Stimulated activated memory B cell treated with anti-CD40 and anti-IgM and Interleukin-4, amounts not matched to agents 10 μg/mL and 1 μg/mL and 100 μg/mL, for 72 hours (primary cell): ENCODE data around the gene EFTUD2.

Experiments used
- ATAC-seq: fragments of 150-1000 bp; cut with Tn5 transposase; 2 replicates; pipeline ENCODE4 v1.10.0; 2021
- H3K27ac Mint-ChIP-seq: one replicate; pipeline ENCODE4 v1.8.0; 2022; ENCODE audit warnings: mild to moderate bottlenecking, mixed read lengths
- H3K27me3 Mint-ChIP-seq: one replicate; pipeline ENCODE4 v1.8.0; 2022; ENCODE audit warnings: mixed read lengths
- H3K36me3 Mint-ChIP-seq: one replicate; pipeline ENCODE4 v1.8.0; 2022; ENCODE audit warnings: mixed read lengths
- H3K4me1 Mint-ChIP-seq: one replicate; pipeline ENCODE4 v1.8.0; 2022; ENCODE audit warnings: mixed read lengths
- H3K4me3 Mint-ChIP-seq: one replicate; pipeline ENCODE4 v1.8.0; 2022; ENCODE audit warnings: mild to moderate bottlenecking, moderate library complexity, mixed read lengths
- H3K9me3 Mint-ChIP-seq: one replicate; pipeline ENCODE4 v1.8.0; 2022; ENCODE audit warnings: mixed read lengths

The EFTUD2 gene

GRCh38 chr17:44930667-44931066 is 31.4 kb upstream of the EFTUD2 start:
- Mint-ChIP-seq H3K27me3 (no peaks in the 10 kb centered on the region), H3K4me1 (no peaks in the 10 kb centered on the region), H3K4me3 (no peak overlapping the region), H3K36me3 (no peaks in the 10 kb centered on the region), H3K9me3 (no peaks in the 10 kb centered on the region), H3K27ac (no peak overlapping the region)
- no peak for ATAC-seq

DNA sequence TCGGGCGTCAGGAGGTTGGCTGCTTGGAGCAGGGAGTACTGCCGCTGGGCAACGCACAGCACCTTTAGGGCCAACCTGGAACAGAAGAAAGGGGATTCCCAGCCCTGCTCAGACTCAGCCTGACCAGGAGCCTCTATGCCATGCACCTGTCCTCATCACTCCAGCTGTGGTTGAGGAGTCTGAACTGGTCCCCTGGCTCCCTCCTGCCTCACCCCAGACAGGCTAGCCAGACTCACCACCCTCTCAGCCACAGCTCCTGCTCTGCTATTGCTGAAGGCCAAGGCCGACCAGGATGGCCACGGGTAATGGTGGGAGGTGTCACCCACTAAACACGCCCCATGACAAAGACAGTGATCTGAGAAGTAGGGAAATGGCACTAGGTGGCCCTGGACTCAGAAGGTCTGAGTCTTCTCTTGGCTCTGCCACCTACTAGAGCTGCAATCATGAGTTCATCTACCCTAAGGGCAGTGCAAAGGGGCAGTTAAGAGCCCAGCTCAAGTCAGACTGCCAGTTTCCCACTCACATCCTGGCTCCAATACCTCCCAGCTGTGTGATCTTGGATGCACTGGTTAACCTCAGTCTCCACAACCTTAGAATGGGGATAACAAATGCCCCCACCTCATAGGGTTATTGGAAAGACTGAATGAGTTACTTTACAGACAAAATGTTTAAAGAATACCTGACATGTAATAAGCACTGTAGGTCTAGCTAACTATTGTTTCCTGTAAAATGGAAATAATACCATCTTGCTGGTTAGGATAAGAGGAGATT is 29.9 kb upstream of the EFTUD2 start:
- H3K27me3 Mint-ChIP-seq: peaks cover 3% of the 10 kb centered on the region
- no peak overlapping the region for H3K27ac Mint-ChIP-seq
- H3K4me1 Mint-ChIP-seq: no peaks in the 10 kb centered on the region
- no peaks in the 10 kb centered on the region for H3K9me3 Mint-ChIP-seq
- no peaks in the 10 kb centered on the region for H3K36me3 Mint-ChIP-seq
- ATAC-seq: no peak
- no peak overlapping the region for H3K4me3 Mint-ChIP-seq

DNA sequence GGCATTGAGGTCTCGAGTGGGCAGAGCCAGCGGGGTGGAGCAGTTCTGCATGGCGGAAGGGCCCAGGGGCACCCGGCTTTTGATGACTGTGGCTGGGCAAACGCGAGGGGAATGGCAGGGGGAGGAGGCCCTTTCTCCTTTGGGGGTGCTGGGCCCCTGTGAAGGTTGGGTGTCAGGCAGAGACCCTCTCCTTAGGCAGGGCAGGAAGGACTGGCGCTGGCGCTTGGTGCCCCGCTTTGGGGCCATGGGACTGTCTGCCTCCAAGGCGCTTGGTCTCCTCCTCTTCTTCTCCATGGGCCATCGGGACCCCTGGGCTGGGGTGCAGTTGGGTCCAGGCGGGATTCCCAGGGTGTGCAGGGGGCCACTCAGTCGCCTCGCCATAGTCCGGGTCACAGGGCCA is 28.9 kb upstream of the EFTUD2 start:
- Mint-ChIP-seq H3K9me3 (no peaks in the 10 kb centered on the region), H3K27me3 (peaks cover 13% of the 10 kb centered on the region), H3K27ac (no peak overlapping the region), H3K4me3 (no peak overlapping the region), H3K36me3 (no peaks in the 10 kb centered on the region), H3K4me1 (no peaks in the 10 kb centered on the region)
- ATAC-seq: no peak

DNA sequence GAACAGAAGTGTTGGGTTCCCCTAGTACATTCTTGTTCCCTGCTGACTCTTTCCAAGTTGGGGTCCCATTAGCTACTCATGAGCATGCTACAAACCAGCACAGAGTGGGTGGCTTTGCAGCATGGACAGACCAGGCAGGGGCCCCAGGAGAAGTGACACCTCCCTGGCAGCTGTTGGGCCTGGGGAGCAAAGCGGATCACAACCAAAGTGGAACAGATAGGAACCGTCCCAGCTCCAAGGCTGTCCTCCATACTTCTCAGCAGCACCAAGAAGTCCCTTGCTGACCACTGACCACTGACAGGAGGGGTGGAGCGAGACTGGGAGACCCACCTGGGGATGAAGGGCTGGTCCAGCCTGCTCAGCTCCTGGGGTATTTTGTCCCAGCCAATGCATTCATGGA is 28.5 kb upstream of the EFTUD2 start:
- no peak for ATAC-seq
- Mint-ChIP-seq H3K4me1 (no peaks in the 10 kb centered on the region), H3K4me3 (no peak overlapping the region), H3K27ac (no peak overlapping the region), H3K27me3 (peaks cover 17% of the 10 kb centered on the region), H3K36me3 (no peaks in the 10 kb centered on the region), H3K9me3 (no peaks in the 10 kb centered on the region)

DNA sequence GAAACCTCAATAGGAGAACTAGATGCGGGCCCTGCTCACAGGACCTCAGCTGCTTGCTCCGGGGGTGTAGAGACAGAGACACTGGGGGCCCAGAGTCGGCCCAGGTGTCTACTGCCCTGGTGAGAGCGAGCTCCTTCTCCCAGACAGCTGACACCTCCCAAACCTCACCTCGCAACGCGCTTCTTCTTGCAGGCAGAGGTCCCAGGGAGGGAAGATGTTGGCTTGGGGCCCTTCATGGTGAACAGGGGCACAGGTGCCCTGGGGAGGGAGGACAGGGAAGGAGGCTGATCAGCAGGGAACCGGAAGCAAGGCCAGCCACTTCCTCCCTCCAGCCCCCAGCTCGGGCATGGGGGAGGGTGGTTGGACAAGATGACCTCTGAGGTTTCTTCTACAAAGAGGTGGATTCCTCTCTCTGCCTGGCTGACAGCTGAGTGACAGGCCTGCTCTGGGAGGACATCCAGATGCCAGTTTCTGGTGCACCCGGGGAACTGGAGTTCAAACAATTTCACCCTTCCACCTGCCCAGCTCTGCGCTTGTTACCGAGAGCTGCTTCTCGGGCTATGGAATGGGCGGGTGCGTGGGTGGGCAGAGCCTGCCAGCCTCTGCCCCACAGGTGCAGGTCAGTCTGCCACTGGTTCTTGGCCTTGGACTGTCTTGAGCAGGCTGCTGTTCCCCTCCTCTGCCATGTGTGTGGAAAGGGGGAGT is 27.7 kb upstream of the EFTUD2 start:
- H3K4me3 Mint-ChIP-seq: no peak overlapping the region
- no peaks in the 10 kb centered on the region for H3K36me3 Mint-ChIP-seq
- peak; percentile 11 for ATAC-seq
- no peaks in the 10 kb centered on the region for H3K9me3 Mint-ChIP-seq
- no peak overlapping the region for H3K27ac Mint-ChIP-seq
- H3K4me1 Mint-ChIP-seq: no peaks in the 10 kb centered on the region
- peaks cover 24% of the 10 kb centered on the region for H3K27me3 Mint-ChIP-seq

DNA sequence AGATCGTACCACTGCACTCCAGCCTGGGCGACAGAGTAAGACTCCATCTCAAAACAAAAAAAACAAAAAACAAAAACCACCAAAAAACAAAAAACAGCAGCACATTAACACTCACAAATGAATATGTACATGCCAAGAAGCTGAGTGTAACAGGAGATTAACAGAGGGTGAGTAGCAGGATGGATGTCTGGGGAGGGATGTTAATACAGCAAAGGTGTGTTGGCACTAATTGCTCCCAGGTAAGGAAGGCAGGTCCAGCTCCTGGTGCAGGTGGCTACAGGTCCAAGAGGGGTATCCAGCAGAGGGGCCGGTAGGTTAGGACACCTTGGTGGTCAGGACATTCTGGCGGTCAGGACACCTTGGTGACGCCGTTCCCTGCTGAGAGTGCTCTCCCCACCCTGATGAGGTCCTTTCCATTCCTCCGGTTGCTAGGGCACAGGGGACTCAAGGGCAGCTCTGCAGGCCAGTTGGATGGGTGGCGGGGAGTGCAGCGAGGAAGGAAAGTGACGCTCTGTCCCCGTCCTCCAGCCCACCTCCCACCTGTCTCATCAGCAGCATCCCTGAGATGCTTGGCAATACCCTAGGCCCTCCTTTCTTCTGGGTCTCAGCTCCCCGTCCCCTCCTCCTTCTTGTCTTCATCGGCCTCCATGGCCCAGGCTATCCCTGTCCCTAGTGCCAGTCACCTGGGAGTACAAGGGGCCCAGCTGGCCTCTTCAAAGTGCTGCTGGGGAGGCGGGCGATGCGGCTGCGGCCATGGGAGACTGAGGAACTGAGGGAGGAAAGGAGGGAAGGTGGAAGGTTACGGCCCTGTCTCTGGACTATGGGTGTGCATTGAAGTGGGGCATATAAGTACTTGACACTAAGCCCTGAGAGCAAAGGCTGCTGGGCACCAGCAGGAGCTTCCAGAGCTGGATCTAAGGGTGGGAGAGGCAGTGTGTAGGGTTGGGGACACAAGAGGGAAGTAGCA is 26.8 kb upstream of the EFTUD2 start:
- Mint-ChIP-seq H3K36me3 (no peaks in the 10 kb centered on the region), H3K27ac (no peak overlapping the region), H3K4me3 (no peak overlapping the region), H3K4me1 (peaks cover 6% of the 10 kb centered on the region), H3K9me3 (no peaks in the 10 kb centered on the region), H3K27me3 (peaks cover 34% of the 10 kb centered on the region)
- no peak for ATAC-seq

DNA sequence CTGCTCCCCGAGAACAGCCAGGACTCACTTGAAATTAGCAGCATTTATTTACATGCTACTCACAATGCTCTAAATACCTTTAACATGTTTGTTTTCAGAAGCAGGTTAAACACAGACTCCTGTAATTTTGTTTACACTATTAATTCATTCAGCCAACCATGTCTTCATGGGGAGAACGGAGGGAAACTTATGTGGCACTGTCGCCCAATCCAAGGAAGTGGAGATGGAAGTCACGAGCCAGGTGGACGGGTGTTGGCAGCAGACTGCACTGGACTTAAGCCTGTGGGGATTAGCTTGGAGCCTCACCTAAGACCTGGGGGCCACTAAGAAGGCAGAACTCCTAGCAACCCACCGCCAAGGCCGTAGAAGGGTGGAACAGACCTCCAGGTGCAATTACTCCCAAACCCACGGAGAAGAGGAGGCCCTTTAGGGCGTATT is 24.9 kb upstream of the EFTUD2 start:
- Mint-ChIP-seq H3K9me3 (no peaks in the 10 kb centered on the region), H3K27me3 (peaks cover 43% of the 10 kb centered on the region), H3K4me3 (no peak overlapping the region), H3K27ac (no peak overlapping the region), H3K4me1 (peaks cover 22% of the 10 kb centered on the region), H3K36me3 (no peaks in the 10 kb centered on the region)
- no peak for ATAC-seq

DNA sequence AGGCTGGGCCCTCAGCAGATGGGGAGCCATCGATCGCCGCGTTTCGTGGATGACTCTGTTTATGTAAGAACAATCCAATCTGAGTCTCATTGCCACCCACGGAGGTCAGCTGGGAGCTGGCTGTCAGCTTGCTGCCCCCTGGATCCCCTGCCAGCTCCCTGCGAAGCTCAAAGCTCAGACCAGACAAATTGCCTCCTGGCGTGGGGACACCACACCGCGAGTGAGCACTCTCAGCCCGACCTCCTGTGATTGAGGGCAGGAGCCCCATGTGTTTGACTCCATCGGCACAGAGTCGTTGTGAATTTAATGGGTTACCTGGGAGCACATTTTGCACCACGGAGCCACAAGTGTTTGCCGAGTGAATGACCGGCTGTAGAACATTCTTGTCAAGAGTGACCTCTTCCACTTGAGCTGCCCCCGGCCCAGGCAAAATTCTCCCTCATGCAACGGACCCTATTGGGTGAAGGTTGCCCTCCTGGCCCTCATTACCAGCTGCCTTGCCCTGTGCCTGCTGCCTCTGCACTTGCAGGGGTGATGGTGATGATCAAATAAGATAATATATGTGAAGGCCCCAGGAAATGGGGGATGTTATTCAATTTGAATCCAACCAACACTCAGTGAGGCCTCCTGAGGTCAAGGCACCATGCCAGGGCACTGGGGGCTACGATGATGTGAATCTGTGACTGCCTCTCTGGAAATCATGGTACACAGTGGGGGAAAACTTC is 23.7 kb upstream of the EFTUD2 start:
- Mint-ChIP-seq H3K27me3 (peaks cover 43% of the 10 kb centered on the region), H3K4me1 (peaks cover 22% of the 10 kb centered on the region), H3K36me3 (no peaks in the 10 kb centered on the region), H3K27ac (no peak overlapping the region), H3K4me3 (no peak overlapping the region), H3K9me3 (no peaks in the 10 kb centered on the region)
- ATAC-seq: no peak

GRCh38 chr17:44922136-44922535 is 22.9 kb upstream of the EFTUD2 start:
- Mint-ChIP-seq H3K4me1 (peaks cover 22% of the 10 kb centered on the region), H3K27me3 (peaks cover 50% of the 10 kb centered on the region), H3K27ac (no peak overlapping the region), H3K36me3 (no peaks in the 10 kb centered on the region), H3K9me3 (no peaks in the 10 kb centered on the region), H3K4me3 (no peak overlapping the region)
- ATAC-seq: no peak

DNA sequence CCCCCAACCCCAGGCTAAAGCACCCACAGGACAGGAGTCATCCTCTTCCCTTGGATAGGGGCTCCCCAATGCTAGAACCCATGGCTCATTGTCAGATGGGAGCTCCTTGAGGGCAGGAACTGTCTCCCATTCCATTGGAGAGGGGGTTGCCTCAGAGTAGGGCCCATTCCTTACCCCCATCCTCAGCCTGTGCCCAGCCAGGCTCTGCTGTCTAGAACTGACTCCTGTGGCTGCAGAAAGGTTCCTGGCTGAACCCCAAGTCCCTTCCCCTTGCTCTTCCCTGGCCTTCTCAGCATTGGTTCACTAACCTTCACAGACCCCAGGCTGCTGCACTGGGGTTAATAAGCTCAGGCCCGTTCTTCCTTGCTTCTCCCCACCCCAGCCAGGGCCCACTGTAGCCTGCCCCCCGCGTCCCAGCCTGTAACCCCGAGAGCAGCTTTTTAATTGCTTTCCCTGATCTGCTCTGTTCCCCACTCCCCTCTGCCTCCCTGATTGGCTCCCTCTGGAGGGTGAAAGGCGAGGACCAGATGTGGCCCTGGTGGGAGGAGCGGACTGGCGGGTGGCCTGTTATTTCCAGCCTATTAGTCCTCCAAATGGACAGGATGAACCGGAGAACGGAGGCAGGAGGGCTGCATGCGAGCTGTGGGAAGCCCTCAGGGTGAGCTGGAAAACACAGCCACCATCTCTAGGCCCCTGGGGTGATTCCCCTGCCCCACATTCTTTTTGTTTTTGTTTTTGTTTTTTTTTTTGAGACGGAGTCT is 22.1 kb upstream of the EFTUD2 start:
- H3K27ac Mint-ChIP-seq: no peak overlapping the region
- no peak overlapping the region for H3K4me3 Mint-ChIP-seq

DNA sequence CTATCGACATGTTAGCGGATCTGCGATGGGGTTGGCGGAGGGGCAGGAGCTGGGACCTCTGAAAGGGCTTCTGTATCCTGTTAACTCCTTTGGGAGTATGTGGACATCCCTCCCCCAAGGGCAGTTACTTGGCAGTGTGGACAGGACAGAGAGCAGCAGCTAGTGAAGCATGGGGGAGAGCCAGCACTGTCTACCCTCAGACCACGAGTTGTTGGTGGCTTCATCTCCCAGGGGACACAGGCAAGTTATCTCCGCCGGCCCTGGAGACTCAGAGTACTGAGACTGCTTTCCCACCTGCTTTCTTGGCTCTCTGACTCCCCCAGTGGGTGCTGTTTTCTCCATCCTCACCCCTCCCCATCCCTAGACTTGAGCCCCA is 21.3 kb upstream of the EFTUD2 start:
- ATAC-seq: peak; percentile 47
- H3K4me1 Mint-ChIP-seq: peaks cover 22% of the 10 kb centered on the region
- H3K36me3 Mint-ChIP-seq: no peaks in the 10 kb centered on the region
- peaks cover 65% of the 10 kb centered on the region for H3K27me3 Mint-ChIP-seq
- H3K9me3 Mint-ChIP-seq: no peaks in the 10 kb centered on the region
- H3K4me3 Mint-ChIP-seq: no peak overlapping the region
- no peak overlapping the region for H3K27ac Mint-ChIP-seq

More for the DNA sequence above, 22.1 kb upstream of the EFTUD2 start:
- H3K4me1 Mint-ChIP-seq: peaks cover 22% of the 10 kb centered on the region
- no peaks in the 10 kb centered on the region for H3K9me3 Mint-ChIP-seq
- H3K27me3 Mint-ChIP-seq: peaks cover 58% of the 10 kb centered on the region
- no peak for ATAC-seq
- no peaks in the 10 kb centered on the region for H3K36me3 Mint-ChIP-seq

GRCh38 chr17:44919885-44920564 is 20.8 kb upstream of the EFTUD2 start:
- Mint-ChIP-seq H3K4me3 (no peak overlapping the region), H3K9me3 (no peaks in the 10 kb centered on the region), H3K36me3 (no peaks in the 10 kb centered on the region), H3K27me3 (peaks cover 71% of the 10 kb centered on the region), H3K4me1 (peaks cover 22% of the 10 kb centered on the region), H3K27ac (peak overlapping the region; percentile 32)
- ATAC-seq: peak; percentile 90

DNA sequence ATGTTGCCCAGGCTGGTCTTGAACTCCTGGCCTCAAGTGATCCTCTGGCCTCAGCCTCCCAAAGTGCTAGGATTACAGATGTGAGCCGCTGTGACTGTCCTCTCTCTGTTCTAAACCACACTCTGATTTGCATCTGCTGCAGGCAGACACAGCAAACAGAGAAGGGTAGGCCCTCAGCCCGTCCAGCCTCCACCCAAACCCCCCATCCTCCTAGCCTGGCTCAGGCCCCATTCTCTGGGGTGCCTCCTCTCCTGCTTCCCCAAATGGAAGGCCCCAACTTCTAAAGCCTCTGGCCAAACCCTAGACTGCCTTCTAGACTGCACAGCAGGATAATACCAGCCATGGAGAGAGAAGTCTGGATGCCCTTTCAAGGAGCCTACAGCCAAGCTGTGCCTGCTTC is 20.2 kb upstream of the EFTUD2 start:
- peak overlapping the region; percentile 32 for H3K27ac Mint-ChIP-seq
- H3K4me1 Mint-ChIP-seq: peaks cover 22% of the 10 kb centered on the region
- H3K4me3 Mint-ChIP-seq: no peak overlapping the region
- H3K9me3 Mint-ChIP-seq: no peaks in the 10 kb centered on the region
- H3K36me3 Mint-ChIP-seq: no peaks in the 10 kb centered on the region
- peaks cover 77% of the 10 kb centered on the region for H3K27me3 Mint-ChIP-seq
- ATAC-seq: no peak

DNA sequence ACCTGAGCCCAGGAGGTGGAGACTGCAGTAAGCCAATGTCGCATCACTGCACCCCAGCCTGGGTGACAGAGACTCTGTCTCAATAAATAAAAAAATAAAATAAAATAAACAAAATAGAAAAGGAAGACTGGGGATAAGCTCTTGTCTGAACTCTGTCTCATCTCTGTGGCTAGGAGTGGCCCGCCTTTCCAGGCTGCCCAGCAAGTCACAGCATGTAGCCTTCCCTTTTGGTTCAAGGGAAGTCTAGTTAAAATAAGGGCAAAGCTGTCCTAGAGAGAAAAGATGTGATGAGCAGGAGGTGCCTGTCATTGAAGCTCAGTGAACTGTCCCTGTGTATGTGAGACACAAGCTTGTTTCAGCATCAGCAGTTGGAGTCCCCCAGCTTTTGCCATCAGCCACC is 18.8 kb upstream of the EFTUD2 start:
- Mint-ChIP-seq H3K9me3 (no peaks in the 10 kb centered on the region), H3K27me3 (peaks cover 77% of the 10 kb centered on the region), H3K27ac (no peak overlapping the region), H3K4me3 (no peak overlapping the region), H3K4me1 (peaks cover 28% of the 10 kb centered on the region), H3K36me3 (no peaks in the 10 kb centered on the region)
- ATAC-seq: no peak
